GM19035 (cell line): ENCODE results near the gene MLANA.
"Not testable (repeated sequence)": the region's sequence is repeated elsewhere in the genome, so short reads cannot be mapped to it uniquely, and the experiment has no call there.

Experiments used
- ATAC-seq: cut with Tn5 transposase; IDR thresholded peaks from one replicate; pipeline ENCODE4 v1.9.1; 2021; ENCODE audit not compliant: unreplicated experiment

Gene MLANA

DNA sequence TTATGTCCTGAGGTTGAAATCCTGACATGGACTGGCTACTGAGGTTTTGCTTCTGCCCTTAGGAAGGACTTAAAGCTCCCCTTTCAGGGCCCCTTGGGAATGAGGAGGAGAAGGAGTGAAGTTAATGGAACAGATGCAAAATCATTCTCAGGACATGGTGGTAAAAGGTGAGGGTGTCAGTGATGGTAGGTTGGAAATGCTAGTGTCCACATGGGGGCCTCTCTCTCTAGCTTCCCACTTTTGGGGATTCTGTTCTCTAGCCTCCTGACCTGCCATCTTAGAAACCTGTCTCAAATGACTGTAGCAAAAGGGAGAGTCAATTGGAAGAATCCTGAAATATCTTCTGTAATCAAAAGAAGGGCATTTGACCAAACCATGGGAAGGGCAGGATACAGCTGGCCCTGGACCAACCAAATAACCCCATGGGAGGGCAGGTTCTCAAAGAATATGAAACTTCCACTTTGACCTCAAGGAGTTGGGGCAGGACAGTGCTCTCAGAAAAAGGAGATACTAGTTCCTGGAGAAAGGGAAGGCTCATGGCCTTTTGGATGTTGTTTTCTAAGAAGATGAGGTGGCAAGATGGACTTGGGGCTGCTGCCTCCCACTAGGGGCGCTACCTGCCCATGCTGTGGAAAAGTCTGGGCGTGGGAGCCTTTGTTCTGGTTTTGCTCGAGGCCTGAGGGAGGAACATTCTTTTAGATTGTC, 21.2 kb upstream of the MLANA start:
- ATAC-seq: no peak

DNA sequence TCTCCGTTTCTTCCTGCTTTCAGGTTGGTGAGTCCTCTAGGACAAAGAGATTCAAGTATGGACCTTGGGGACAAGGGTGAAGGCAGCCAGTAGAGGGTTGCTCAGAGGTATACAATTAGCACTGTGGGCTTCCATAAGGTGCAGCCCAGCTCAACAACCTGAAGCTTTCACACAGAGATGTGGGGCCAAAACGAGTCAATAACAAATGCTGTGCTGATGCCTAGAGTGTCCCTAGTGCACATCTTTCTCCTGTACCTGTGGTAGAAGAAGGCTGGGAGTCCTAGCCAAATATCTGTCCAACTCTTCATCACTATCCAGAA, 20.7 kb upstream of the MLANA start:
- ATAC-seq: no peak

DNA sequence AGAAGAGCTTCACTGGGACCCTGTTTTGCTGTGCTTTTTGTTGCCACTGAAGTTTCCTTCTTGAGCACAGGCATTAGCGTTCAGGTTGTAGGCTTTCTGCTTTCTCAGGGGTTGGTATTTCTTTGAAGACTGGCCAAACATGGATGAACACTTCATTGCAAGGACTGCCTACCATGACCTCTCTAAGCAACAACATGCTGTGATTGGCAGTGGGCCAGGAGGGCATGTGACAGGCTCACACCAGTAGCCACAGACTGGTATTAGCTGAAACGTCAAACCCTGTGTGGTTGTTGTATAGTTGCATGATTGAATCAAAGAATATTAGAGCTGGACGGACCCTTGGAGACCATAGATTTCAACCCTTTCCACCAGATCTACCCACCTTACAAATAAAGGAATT, 20.0 kb upstream of the MLANA start:
- ATAC-seq: no peak

GRCh38 chr9:5871785-5872184, 18.9 kb upstream of the MLANA start:
- no peak for ATAC-seq

DNA sequence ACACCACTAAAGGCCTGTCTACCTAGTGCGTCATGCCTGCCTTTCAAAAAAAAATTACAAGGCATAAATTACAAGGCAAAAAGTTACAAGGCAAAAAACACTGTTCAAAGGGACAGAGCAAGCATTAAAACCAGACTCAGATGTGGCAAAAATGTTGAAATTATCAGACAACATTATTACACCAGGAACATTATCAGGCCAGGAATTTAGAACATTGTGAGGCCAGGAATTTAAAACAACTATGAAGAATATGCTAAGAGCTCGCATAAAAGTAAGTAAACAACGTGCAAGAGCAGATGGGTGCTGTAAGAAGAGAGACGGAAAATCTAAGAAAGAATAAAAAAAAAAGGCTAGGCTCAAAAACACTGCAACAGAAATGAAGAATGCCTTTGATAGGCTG, 18.2 kb upstream of the MLANA start:
- ATAC-seq: no peak

GRCh38 chr9:5873439-5873838, 17.2 kb upstream of the MLANA start:
- no peak for ATAC-seq

DNA sequence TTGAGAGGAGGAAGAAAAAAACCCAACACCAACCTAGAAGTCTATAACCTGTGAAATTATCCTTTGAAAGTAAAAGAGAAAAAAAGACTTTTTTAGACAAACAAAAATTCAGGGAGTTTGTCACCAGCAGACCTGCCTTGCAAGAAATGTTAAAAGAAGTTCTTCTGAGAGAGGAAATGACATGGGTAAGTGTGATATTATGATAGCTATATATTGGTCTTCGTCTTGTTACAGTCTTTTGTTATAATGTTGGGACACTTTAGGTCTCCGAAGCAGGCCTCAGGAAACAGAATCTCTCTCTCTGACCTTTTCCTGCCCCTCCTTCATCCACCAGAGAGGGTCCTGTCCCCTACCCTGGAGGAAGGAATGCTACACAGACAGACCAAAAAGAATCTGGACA, 16.6 kb upstream of the MLANA start:
- ATAC-seq: no peak

DNA sequence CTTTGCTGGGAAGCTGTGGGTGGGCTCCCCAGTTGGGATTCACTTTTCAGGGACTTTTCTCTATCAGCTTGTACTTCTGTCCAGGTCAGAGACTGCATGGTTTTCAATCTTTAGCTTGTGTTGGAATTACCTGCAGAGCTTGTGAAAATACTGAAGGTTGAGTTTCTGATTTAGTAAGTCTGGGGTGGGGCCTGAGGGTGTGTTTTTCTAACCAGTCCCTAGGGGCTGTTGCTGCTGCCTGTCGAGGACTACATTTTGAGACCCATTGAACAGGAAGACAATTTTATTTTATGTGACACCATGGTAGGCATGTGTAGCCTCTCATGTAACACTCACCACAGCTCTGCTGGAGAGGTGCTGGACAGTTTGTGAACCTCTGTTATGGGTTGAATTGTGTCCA, 14.7 kb upstream of the MLANA start:
- no peak for ATAC-seq

DNA sequence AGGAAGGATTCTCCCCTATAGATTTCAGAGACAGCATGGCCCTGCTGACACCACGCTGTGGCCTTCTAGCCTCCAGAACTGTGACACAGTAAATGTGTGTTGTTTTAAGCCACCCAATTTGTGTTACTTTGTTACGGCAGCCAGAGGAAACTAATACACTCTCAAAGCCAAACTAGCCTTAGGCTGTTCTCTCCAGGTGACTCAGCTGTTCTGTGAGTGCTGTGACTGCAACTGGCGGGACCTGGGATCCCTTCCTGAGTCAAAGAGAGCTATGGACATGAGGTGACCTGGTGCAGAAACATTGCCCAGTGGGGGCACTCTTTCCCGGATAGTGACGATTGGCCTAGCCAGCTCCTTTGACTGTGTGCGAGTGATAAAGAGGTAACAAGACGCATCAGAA, 14.0 kb upstream of the MLANA start:
- ATAC-seq: no peak

DNA sequence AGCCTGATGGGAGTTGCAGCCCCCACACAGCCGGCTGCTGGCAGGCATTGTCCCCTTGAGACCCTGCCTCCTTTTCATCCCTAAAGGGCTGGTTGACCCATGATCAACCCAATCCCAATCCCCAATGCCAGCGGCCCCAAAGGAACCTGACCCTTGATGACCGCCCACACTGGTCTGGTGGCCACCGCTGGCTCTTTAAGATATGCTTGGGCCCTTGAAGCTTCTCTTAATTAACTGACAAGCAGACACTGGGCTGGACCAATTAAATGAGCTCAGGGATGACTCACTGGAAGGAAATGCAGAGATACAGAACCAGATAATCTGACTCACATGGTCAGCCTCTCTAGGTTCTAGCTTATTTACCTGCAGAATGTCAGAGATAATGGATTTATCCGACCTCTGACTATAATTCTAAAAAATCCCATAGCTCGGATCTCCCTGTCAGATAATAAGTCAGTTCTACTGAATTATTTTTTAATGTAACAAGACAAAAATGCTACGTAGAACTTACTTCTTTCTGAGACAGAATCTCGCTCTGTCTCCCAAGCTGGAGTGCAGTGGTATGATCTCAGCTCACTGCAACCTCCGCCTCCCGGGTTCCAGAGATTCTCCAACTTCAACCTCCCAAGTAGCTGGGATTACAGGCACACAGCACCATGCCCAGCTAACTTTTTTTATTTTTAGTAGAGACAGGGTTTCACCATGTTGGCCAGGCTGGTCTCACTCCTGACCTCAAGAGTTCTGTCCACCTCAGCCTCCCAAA, 11.1 kb upstream of the MLANA start:
- no peak for ATAC-seq

DNA sequence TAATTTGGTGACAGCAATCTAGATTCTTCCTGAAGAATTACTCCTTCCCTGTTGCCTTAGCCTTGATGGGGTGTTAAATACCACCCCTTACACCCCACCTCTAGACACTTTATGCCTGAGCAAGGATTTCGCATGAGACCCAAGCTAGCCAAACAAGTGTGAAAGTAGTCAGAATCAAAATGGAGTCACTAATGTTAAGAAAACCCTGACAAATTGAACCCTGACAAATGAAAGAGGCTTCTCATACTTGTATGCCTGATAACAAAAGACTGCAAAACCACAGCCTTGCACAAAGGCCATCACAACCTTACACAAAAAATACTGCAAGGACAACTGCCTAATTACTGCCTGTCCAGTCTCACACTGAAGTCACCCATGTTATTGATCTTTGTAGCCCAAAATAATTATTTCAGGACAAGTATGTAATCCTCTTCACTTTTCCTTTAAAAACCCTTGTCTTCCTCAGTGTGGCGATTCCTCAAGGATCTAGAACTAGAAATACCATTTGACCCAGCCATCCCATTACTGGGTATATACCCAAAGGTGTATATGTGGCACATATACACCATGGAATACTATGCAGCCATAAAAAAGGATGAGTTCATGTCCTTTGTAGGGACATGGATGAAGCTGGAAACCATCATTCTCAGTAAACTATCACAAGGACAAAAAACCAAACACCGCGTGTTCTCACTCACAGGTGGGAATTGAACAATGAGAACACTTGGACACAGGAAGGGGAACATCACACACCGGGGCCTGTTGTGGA, 8.3 kb upstream of the MLANA start:
- not testable (repeated sequence) for ATAC-seq

DNA sequence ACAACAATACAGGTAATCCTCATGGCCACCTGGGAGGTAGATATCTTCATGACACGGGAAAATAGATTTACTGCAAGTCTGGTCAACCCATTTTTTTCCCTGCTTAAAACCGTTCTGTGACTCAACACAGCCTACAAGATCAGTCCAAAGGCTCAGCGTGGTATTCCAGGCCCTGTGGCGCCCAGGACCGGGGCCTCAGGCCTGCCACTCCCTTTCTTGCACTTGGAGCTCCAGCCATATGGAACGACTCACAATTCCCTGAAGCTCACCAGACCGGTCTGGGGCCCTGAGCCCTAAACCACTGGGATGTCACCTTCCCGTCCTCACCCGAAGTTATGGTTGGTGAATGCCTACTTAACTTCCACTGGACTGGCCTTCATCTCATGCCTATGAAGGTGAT, 6.5 kb upstream of the MLANA start:
- ATAC-seq: no peak

- ATAC-seq: peak; percentile 96
These were observed 4.4 kb upstream of the MLANA start for GRCh38 chr9:5886114-5886939.

- ATAC-seq: no peak
These were observed 1.9 kb downstream of the MLANA start for GRCh38 chr9:5892456-5893133.

DNA sequence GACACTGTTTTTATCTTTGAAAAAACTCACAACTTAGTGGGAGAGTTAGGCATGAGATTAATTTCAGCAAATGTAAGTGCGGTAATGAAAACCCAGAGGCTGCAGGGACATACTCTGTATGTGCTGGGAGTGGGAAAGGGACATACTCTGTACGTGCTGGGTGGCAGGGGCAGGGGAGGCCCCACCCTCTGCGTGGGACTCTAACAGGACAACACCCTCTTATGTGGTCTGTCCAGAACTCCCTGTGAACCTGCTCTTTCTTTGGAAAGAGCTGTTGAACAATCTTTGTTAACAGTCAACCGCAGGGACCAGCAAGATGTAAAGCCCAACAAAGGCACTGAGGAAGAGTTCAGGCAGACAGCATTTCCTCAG, 2.4 kb downstream of the MLANA start:
- ATAC-seq: no peak

DNA sequence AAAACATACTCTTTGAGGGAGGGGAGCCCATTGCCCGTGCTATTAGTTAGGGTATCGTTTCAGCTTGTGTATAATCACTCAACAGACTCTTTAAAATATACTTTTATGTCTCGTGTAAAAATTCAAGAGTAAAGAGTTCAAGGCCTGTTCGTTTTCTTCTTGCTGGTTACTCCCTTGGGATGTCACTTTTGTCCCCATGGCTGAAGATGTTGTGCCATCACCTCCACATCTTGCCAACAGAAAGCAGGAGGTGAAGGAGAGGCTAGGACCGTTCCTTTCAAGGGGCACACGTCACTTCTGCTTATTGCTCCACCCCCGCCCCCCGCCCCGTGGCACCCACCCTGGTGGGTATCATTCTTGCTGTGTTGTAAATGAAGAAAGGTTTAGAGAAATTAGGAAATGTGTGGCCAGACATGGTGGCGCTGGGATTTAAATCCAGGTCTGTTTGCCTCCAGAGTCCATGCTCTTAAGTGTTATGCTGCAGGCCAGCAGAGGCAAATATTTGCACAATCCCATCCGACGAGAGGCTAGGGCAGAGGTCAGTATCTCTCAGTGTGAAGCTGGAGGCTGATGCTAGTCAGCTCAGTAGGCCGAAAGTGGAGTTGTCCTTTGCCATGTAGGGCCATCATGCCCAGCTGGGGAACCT, 3.0 kb downstream of the MLANA start:
- no peak for ATAC-seq

DNA sequence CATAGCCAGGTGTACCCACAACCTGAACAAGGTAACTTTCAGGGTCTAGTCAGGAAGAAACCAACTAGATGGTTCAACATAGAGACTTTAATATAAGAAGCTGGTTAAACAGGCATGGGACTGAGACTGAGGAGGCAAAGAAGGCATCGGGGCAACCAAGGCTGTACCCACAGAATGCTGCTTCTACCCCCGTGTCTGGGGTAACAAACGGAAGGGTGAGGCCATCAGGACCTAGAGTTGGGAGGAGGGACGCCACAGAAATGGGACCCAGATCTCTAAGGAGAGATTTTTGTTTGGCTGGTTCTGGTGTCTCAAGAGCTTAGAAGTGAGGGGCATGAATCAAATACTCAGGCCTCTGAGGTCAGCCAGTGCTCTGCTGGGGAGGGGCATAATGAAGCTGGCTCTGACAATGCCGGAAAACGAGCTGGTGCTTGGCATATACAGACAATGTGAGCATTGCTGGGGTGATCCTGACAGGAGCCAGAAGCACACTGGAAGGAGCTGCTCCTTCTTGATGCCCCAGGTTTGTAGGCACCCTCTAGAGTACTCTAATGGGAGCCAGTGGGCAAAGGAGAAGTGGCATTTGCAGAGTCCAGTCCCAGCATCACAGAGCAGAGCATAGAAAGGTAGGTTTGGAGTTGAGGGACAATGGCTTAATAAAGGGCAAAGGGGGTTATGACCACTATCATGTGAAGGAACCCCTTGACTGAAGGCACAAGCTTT, 3.7 kb downstream of the MLANA start:
- ATAC-seq: no peak

DNA sequence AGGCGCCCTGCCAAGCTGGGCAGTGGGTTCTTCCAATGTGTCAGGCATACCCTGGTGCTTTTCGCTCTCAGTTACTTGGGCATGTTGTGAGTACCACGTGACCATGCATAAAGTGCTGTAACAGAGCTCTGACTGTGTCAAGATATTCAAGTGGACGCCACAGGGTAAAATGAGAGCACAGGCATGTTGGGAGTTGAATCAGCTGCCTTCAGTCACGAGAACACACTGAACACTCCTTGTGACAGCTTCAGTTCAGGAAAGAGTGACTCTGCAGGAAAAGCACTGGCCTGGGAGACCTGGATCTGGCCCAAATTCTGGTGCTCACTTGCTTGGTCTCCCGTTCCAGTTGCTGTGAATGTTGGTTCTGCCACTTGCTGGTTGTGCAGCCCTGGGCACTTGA, 5.1 kb downstream of the MLANA start:
- ATAC-seq: no peak

DNA sequence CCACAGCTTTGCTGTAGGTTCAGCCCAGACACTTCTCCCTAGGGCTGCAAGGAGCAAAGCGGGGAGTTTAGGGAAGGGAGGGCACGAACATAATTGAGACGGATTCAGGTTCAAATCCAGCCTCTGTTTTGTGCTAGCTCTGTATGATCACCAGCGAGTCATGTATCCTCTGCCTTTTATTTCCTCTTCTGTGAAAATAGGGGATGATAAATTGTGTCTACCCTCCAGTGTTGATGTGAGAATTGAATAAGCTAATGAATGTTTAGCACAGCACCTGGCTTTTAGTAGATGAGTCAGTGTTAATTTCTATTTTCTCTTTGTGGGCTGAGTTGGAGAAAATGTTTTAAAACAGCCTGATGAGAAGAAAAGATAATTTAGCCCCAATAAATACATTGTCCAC, 6.2 kb downstream of the MLANA start:
- no peak for ATAC-seq

DNA sequence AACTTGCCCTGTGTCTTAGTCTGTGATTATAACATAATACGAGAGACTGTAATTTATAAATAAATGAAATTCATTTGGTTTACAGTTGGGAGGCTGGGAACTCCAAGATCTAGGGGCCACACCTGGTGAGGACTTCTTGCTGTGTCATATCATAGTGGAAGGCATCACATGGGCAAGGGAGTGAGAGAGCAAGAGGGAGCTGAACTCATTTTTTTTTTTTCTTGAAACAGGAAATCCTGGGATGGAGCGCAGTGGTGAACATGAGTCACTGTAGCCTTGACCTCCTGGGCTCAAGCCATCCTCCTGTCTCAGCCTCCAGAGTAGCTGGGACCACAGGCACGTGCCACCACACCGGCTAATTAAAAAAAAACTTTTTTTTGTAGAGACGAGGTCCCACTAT, 7.2 kb downstream of the MLANA start:
- ATAC-seq: no peak
